SK-N-MC (cell line): Measurements from ENCODE around the gene KCNQ1.

Experiments used
- EZH2 ChIP-seq: fragments of 200-600 bp; sonication (generic); IDR thresholded peaks from one replicate; pipeline ENCODE4 v1.6.1; 2017; ENCODE audit warnings: antibody characterized with exemption
- FOXP2 ChIP-seq: optimal IDR thresholded peaks from 2 replicates; pipeline ENCODE3; 2011; ENCODE audit warnings: mild to moderate bottlenecking, moderate library complexity; ENCODE audit not compliant: insufficient read depth; ENCODE audit errors: extremely low read length, control extremely low read depth
- POLR2AphosphoS5 ChIP-seq: IDR thresholded peaks from 2 replicates; pipeline ENCODE4 v1.6.1; 2012; ENCODE audit warnings: mild to moderate bottlenecking, low read depth, low read length, borderline replicate concordance

- no peak for TF ChIP-seq EZH2
- TF ChIP-seq POLR2AphosphoS5, result no peak
- no peak for TF ChIP-seq FOXP2
These were observed 108.4 kb downstream of the KCNQ1 start for GRCh38 chr11:2553198-2553597.
